HG03095 (cell line): Measurements from ENCODE around the gene SCG2.

Experiments used
- ATAC-seq: cut with Tn5 transposase; IDR thresholded peaks from one replicate; pipeline ENCODE4 v1.9.1; 2021; ENCODE audit warnings: moderate library complexity; ENCODE audit not compliant: unreplicated experiment

SCG2 gene

DNA sequence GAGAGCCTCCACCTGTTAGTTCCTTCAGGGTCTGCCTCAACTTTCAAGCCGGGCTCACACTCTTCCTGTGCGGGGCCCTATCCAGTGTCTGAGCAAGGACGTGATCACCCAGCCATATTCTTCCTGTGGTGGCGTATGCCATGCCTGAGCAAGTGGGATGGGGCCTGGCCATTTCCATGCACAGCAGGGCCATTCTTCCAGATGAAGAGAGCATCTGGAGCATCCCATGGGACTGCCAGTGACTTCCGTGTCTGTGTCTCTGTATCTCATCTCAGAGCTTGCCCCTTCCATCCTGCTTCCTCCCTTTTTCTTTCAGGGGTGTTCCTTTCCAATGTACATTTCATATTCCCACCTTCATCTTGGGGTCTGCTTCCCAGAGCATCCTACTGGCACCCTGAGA is 20.2 kb downstream of the SCG2 start:
- ATAC-seq, result no peak

DNA sequence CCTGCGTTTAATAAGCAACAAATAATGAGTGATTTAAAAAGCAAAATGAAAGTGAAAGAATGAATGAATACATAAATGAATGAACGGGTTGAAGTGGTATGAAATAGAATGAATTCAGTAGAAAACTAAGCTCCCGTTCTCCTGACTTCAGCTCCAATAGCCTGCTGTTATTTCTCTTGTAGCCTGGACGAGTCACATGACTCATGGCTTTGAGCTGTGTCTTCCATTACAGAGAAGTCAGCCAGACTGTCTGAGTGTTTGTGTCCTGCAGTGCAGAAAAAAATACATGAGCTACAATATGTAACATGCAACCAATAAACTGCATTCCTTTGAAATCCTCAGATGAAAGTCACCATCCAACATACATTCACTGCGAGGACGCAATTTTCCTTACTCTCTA is 21.2 kb downstream of the SCG2 start:
- no peak for ATAC-seq

DNA sequence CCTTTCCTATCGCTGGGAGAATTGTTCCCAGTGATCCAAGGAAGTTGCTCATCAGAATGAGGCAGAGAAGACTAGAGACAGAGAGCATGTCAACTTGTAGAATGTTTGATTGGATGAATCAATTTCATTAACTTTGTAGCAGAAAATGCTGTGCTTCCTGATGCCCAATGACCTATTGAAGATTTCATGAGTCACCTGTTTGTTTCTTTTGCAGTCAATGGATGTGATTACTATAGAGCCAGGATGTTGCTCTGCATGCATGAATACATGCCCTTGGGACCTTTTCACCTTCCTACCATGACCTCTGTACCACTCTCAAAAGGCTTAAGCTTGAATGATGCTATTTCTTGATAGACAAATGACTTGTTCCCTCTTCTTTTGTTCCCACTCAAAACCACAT is 23.3 kb downstream of the SCG2 start:
- ATAC-seq, result no peak

DNA sequence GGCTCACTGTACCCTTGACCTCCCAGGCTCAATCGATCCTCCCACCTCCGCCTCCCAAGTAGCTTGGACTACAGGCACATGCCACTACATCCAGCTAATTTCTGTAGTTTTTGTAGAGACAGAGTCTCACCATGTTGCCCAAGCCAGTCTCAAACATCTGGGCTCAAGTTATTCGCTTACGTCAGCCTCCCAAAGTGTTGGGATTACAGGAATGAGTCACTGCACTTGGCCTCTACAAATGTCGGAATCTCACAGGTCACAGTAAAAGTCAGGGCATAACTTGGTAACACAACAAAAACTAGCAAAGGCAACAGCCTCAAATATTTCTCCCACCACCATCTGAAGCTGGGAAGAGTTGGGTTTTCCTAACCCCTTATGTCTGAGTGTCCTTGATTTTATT is 25.3 kb downstream of the SCG2 start:
- ATAC-seq, result no peak

DNA sequence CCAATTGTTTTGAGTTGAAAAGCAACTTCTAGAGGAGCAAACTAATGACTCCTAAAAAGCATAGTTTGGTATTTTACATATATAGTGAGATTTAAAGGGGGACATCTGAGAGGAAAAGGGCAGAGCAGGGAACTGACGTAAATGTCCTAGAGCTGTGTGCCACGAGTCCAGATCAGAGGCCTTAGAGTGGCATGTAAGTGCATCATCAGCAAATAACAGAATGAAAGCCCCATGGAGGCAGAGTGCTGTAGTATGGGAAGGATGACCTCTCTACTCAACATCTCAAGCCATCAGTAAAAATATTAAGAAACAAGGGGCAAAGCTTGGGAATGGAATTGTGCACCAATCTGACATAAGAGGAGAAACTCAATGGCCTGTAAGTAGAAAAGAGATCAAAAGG is 31.4 kb downstream of the SCG2 start:
- no peak for ATAC-seq

- no peak for ATAC-seq
Observed at GRCh38 chr2:223566396-223566795, 35.8 kb downstream of the SCG2 start.

GRCh38 chr2:223563462-223563861 is 38.7 kb downstream of the SCG2 start:
- no peak for ATAC-seq

- no peak for ATAC-seq
Observed at GRCh38 chr2:223562078-223562477, 40.1 kb downstream of the SCG2 start.

- no peak for ATAC-seq
Observed at GRCh38 chr2:223560749-223561435, 41.3 kb downstream of the SCG2 start.

- no peak for ATAC-seq
Observed at GRCh38 chr2:223558970-223559369, 43.2 kb downstream of the SCG2 start.

DNA sequence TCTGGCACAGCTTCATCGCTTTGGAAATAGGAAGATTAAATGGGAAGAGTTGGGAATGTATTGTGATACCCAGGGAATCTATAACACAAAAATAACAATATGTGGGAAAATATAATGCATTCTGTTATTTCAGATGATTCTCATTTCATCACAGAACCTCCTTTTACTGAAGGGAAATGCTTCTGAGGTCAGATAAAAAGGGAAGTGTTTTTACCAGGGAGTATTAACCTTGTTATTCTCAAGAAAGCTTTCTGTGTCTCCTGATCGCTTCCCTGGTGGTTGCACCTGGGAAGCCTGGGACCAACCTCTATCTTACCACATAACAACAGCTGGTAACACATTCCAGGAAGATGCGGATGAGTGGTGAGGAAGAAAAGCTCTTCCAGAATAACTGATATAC is 47.2 kb downstream of the SCG2 start:
- no peak for ATAC-seq

DNA sequence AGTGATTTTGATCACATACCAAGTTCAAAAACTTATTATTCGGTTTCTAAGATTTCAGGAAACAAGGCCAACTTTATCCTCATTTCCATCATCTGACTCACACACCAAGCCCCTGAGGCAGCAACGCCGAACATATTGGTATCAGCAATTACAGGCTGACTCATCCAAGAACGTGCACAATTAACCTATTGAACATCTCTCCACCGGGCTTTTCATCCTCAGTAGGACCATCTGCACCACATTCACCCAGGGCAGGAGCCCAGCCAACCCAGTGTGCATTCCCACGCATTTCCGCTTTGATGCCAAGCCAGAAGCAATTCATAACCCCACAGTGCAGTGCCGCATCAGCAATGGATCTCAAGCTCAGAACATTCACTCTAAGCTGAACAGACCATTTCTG is 52.9 kb downstream of the SCG2 start:
- no peak for ATAC-seq

GRCh38 chr2:223548194-223548593 is 54.0 kb downstream of the SCG2 start:
- no peak for ATAC-seq
